CD4-positive, alpha-beta memory T cell (primary cell): ENCODE results near the gene CLMN. TPM values are rescaled to one million over a fixed set of nuclear protein-coding genes. Genes with fewer than 3 reads are reported as not detected.

ENCODE experiments used
- CTCF ChIA-PET: fragments of 350-600 bp; sonication (Branson Sonifier 250); formaldehyde crosslinking; loops from one replicate; lab custom pipeline; 2021; ENCODE audit warnings: inconsistent platforms; ENCODE audit not compliant: partially characterized antibody; lab: Charles Lee
- POLR2A ChIA-PET: fragments of 350-600 bp; sonication (Branson Sonifier 250); formaldehyde crosslinking; loops from one replicate; lab custom pipeline; 2021; ENCODE audit not compliant: partially characterized antibody; lab: Charles Lee
- DNase-seq, 5 donors: peaks; one replicate each; pipeline versions ENCODE4 v3.0.0 to v3.0.0-alpha.2; 2020 to 2022; ENCODE audit warnings: mixed read lengths in 1 of 5
- H3K27ac ChIP-seq: one replicate; pipeline ENCODE4 v1.7.0; 2013; ENCODE audit warnings: low read depth, low read length
- H3K27me3 ChIP-seq: 2 replicates; pipeline ENCODE4 v1.7.0; 2013; ENCODE audit warnings: mild to moderate bottlenecking, low read length, moderate library complexity; ENCODE audit not compliant: insufficient read depth
- H3K36me3 ChIP-seq: 2 replicates; pipeline ENCODE4 v1.7.0; 2013; ENCODE audit warnings: mild to moderate bottlenecking, low read length, moderate library complexity; ENCODE audit not compliant: insufficient read depth
- H3K4me1 ChIP-seq: 2 replicates; pipeline ENCODE4 v1.7.0; 2013; ENCODE audit warnings: mild to moderate bottlenecking, low read length, moderate library complexity; ENCODE audit not compliant: insufficient read depth
- H3K4me3 ChIP-seq, 2 donors: one replicate each; pipeline ENCODE4 v1.7.0; 2013; ENCODE audit warnings: low read length in 2 of 2, mild to moderate bottlenecking in 1 of 2
- H3K9me3 ChIP-seq, 2 donors: one replicate each; pipeline ENCODE4 v1.7.0; 2013; ENCODE audit warnings: low read length in 2 of 2, control low read depth in 1 of 2; ENCODE audit not compliant: control insufficient read depth in 1 of 2
- H3K27ac Mint-ChIP-seq, 7 donors: one replicate each; pipeline ENCODE4 v1.8.0; 2020 to 2021; ENCODE audit warnings: mixed read lengths in 7 of 7, mild to moderate bottlenecking in 6 of 7, inconsistent platforms in 3 of 7, moderate library complexity in 3 of 7
- H3K27me3 Mint-ChIP-seq, 2 donors: one replicate each; pipeline ENCODE4 v1.8.0; 2020 to 2021; ENCODE audit warnings: mixed read lengths in 2 of 2
- H3K36me3 Mint-ChIP-seq, 2 donors: one replicate each; pipeline ENCODE4 v1.8.0; 2020 to 2021; ENCODE audit warnings: mixed read lengths in 2 of 2, inconsistent platforms in 1 of 2, mild to moderate bottlenecking in 1 of 2
- H3K4me1 Mint-ChIP-seq, 4 donors: one replicate each; pipeline ENCODE4 v1.8.0; 2020 to 2021; ENCODE audit warnings: mixed read lengths in 4 of 4, mild to moderate bottlenecking in 1 of 4
- H3K4me3 Mint-ChIP-seq, 8 donors: one replicate each; pipeline ENCODE4 v1.8.0; 2020 to 2021; ENCODE audit warnings: mixed read lengths in 8 of 8, mild to moderate bottlenecking in 7 of 8, moderate library complexity in 6 of 8, inconsistent platforms in 3 of 8
- H3K9me3 Mint-ChIP-seq, 8 donors: one replicate each; pipeline ENCODE4 v1.8.0; 2020 to 2021; ENCODE audit warnings: mixed read lengths in 8 of 8, mild to moderate bottlenecking in 5 of 8, inconsistent platforms in 3 of 8, moderate library complexity in 1 of 8
- intact Hi-C: fragments of 100-400 bp; cut with micrococcal nuclease; formaldehyde crosslinking; loops from one replicate; pipeline ENCODE4 v1.15.1; 2023
- polyA plus RNA-seq, 2 donors: library from polyadenylated mRNA; unstranded; fragments of 300-500 nt; fragmentation: Illumina TruSeq; gene quantifications; one replicate each; pipeline ENCODE4 v1.2.3, GENCODE V29; 2021
- total RNA-seq, 2 experiments: library from RNA; stranded (reverse); gene quantifications; one replicate each; pipeline ENCODE4 v1.2.3, GENCODE V29; 2021

Gene CLMN
- total and polyA plus RNA-seq, 4 experiments from 2014 or later: 0.22 to 0.70 (median 0.65) TPM; not detected in 1

- CTCF ChIA-PET: no interaction called here
- peaks cover 0 to 18% (median 11%) of the 10 kb centered on the region in 8 donors for H3K9me3 Mint-ChIP-seq
Observed at GRCh38 chr14:95296966-95297365, 22.7 kb downstream of the CLMN start.

GRCh38 chr14:95295600-95296376 is 23.9 kb downstream of the CLMN start:
- H3K9me3 Mint-ChIP-seq: peaks cover 0 to 18% (median 11%) of the 10 kb centered on the region in 8 donors
- intact Hi-C loops: no loop called here
- H3K27ac Mint-ChIP-seq: no peak overlapping the region
- H3K27ac ChIP-seq: no peak overlapping the region
- no peak overlapping the region for H3K4me3 Mint-ChIP-seq
- no peaks in the 10 kb centered on the region for H3K9me3 ChIP-seq
- H3K36me3 Mint-ChIP-seq: no peaks in the 10 kb centered on the region
- peaks cover 3% of the 10 kb centered on the region for H3K27me3 ChIP-seq
- H3K4me1 Mint-ChIP-seq: peaks cover 0 to 1% (median 0%) of the 10 kb centered on the region in 4 donors
- no peak for DNase-seq
- no peak overlapping the region for H3K4me3 ChIP-seq
- peaks cover 9 to 32% of the 10 kb centered on the region in 2 donors for H3K27me3 Mint-ChIP-seq
- no peaks in the 10 kb centered on the region for H3K4me1 ChIP-seq
- POLR2A ChIA-PET: no interaction called here
- no peaks in the 10 kb centered on the region for H3K36me3 ChIP-seq
- CTCF ChIA-PET: no interaction called here

More at GRCh38 chr14:95296966-95297365, 22.7 kb downstream of the CLMN start:
- Histone ChIP-seq H3K27me3 (peaks cover 3% of the 10 kb centered on the region), H3K36me3 (no peaks in the 10 kb centered on the region), H3K9me3 (no peaks in the 10 kb centered on the region), H3K4me1 (no peaks in the 10 kb centered on the region), H3K4me3 (no peak overlapping the region), H3K27ac (no peak overlapping the region)
- no peak for DNase-seq
- POLR2A ChIA-PET: no interaction called here
- Mint-ChIP-seq H3K4me3 (no peak overlapping the region), H3K27me3 (peaks cover 12 to 31% of the 10 kb centered on the region in 2 donors), H3K4me1 (no peaks in the 10 kb centered on the region), H3K27ac (no peak overlapping the region), H3K36me3 (no peaks in the 10 kb centered on the region)
- intact Hi-C loops: no loop called here

GRCh38 chr14:95294834-95295599 is 24.7 kb downstream of the CLMN start:
- no peaks in the 10 kb centered on the region for H3K4me1 ChIP-seq
- no peaks in the 10 kb centered on the region for H3K36me3 Mint-ChIP-seq
- no peaks in the 10 kb centered on the region for H3K36me3 ChIP-seq
- peaks cover 0 to 18% (median 11%) of the 10 kb centered on the region in 8 donors for H3K9me3 Mint-ChIP-seq
- H3K4me3 ChIP-seq: no peak overlapping the region
- no peaks in the 10 kb centered on the region for H3K9me3 ChIP-seq
- peaks cover 3% of the 10 kb centered on the region for H3K27me3 ChIP-seq
- DNase-seq: no peak
- peaks cover 0 to 1% (median under 1%) of the 10 kb centered on the region in 4 donors for H3K4me1 Mint-ChIP-seq
- ChIA-PET POLR2A (no interaction called here), CTCF (no interaction called here)
- H3K4me3 Mint-ChIP-seq: no peak overlapping the region
- H3K27me3 Mint-ChIP-seq: peaks cover 12 to 32% of the 10 kb centered on the region in 2 donors
- intact Hi-C loops: no loop called here
- no peak overlapping the region for H3K27ac ChIP-seq
- no peak overlapping the region for H3K27ac Mint-ChIP-seq

GRCh38 chr14:95294320-95294719 is 25.4 kb downstream of the CLMN start:
- POLR2A ChIA-PET: no interaction called here
- intact Hi-C loops: no loop called here
- H3K27me3 Mint-ChIP-seq: peaks cover 12 to 29% of the 10 kb centered on the region in 2 donors

GRCh38 chr14:95293449-95293848 is 26.3 kb downstream of the CLMN start:
- Mint-ChIP-seq H3K9me3 (peaks cover 0 to 18% (median 11%) of the 10 kb centered on the region in 8 donors), H3K36me3 (no peaks in the 10 kb centered on the region), H3K4me1 (peaks cover 0 to 1% (median under 1%) of the 10 kb centered on the region in 4 donors), H3K4me3 (no peak overlapping the region), H3K27me3 (peaks cover 12 to 32% of the 10 kb centered on the region in 2 donors), H3K27ac (no peak overlapping the region)
- intact Hi-C loops: no loop called here
- ChIA-PET CTCF (no interaction called here), POLR2A (no interaction called here)
- Histone ChIP-seq H3K27ac (no peak overlapping the region), H3K4me3 (no peak overlapping the region), H3K36me3 (no peaks in the 10 kb centered on the region), H3K4me1 (no peaks in the 10 kb centered on the region), H3K9me3 (no peaks in the 10 kb centered on the region), H3K27me3 (peaks cover 3% of the 10 kb centered on the region)
- no peak for DNase-seq

More at GRCh38 chr14:95294320-95294719, 25.4 kb downstream of the CLMN start:
- Mint-ChIP-seq H3K4me3 (no peak overlapping the region), H3K27ac (no peak overlapping the region), H3K36me3 (no peaks in the 10 kb centered on the region), H3K9me3 (peaks cover 0 to 18% (median 11%) of the 10 kb centered on the region in 8 donors), H3K4me1 (peaks cover 0 to 1% (median under 1%) of the 10 kb centered on the region in 4 donors)
- Histone ChIP-seq H3K4me1 (no peaks in the 10 kb centered on the region), H3K27ac (no peak overlapping the region), H3K4me3 (no peak overlapping the region), H3K36me3 (no peaks in the 10 kb centered on the region), H3K9me3 (no peaks in the 10 kb centered on the region), H3K27me3 (peaks cover 3% of the 10 kb centered on the region)
- CTCF ChIA-PET: no interaction called here
- DNase-seq: no peak

- peaks cover 0 to 1% (median under 1%) of the 10 kb centered on the region in 4 donors for H3K4me1 Mint-ChIP-seq
- intact Hi-C loops: no loop called here
- H3K9me3 Mint-ChIP-seq: peaks cover 0 to 18% (median 13%) of the 10 kb centered on the region in 8 donors
- Histone ChIP-seq H3K36me3 (no peaks in the 10 kb centered on the region), H3K4me1 (no peaks in the 10 kb centered on the region), H3K9me3 (no peaks in the 10 kb centered on the region), H3K4me3 (no peak overlapping the region), H3K27me3 (peaks cover 3% of the 10 kb centered on the region), H3K27ac (no peak overlapping the region)
- no peak overlapping the region for H3K27ac Mint-ChIP-seq
- ChIA-PET CTCF (no interaction called here), POLR2A (no interaction called here)
- no peak overlapping the region for H3K4me3 Mint-ChIP-seq
- peaks cover 14 to 30% of the 10 kb centered on the region in 2 donors for H3K27me3 Mint-ChIP-seq
- H3K36me3 Mint-ChIP-seq: no peaks in the 10 kb centered on the region
- DNase-seq: no peak
Observed at GRCh38 chr14:95292660-95293425, 26.9 kb downstream of the CLMN start.
